ENCODE data around the gene PLA2G2D.

The PLA2G2D gene

GRCh38 chr1:20083178-20083944, 36.0 kb downstream of the PLA2G2D start:
- H3K79me2 ChIP-seq (ENCODE audit: insufficient read depth, low read length): no peaks in the 10 kb centered on the region
- H3K27ac ChIP-seq (ENCODE audit: low read depth, low read length): no peak overlapping the region
- no peaks in the 10 kb centered on the region for H3K27me3 ChIP-seq (ENCODE audit: low read length)
- no peaks in the 10 kb centered on the region for H4K20me1 ChIP-seq (ENCODE audit: low read depth, low read length)
- H3K4me3 ChIP-seq (ENCODE audit: insufficient read depth, low read length, poor library complexity, severe bottlenecking): no peak overlapping the region
- H3K4me2 ChIP-seq (ENCODE audit: low read depth, low read length, poor library complexity, severe bottlenecking): no peak overlapping the region
- H2AFZ ChIP-seq (ENCODE audit: low read depth, low read length, severe bottlenecking): no peak overlapping the region
- H3F3A ChIP-seq (ENCODE audit: insufficient read depth): no peaks in the 10 kb centered on the region
- no peaks in the 10 kb centered on the region for H3K9me2 ChIP-seq (replicated peaks; ENCODE audit: insufficient read depth, low read length)
- no peaks in the 10 kb centered on the region for H3K9me3 ChIP-seq (ENCODE audit: insufficient read depth, low read length)
- TF ChIP-seq EZH2phosphoT487 (conservative IDR thresholded peaks at IDR 0.05; ENCODE audit: low read length): no peak
- TF ChIP-seq CTCF (IDR thresholded peaks at IDR 0.05; ENCODE audit: insufficient read depth, low read length, poor library complexity, severe bottlenecking): no peak
- no peaks in the 10 kb centered on the region for H3K36me3 ChIP-seq (ENCODE audit: low read length)
- H3K9ac ChIP-seq (ENCODE audit: low read length): no peak overlapping the region

- no peak overlapping the region for H3K4me3 ChIP-seq (ENCODE audit: insufficient read depth, low read length, poor library complexity, severe bottlenecking)
- H3K27ac ChIP-seq (ENCODE audit: low read depth, low read length): no peak overlapping the region
- no peak overlapping the region for H3K4me2 ChIP-seq (ENCODE audit: low read depth, low read length, poor library complexity, severe bottlenecking)
- no peaks in the 10 kb centered on the region for H4K20me1 ChIP-seq (ENCODE audit: low read depth, low read length)
- no peaks in the 10 kb centered on the region for H3K36me3 ChIP-seq (ENCODE audit: low read length)
- no peaks in the 10 kb centered on the region for H3K9me2 ChIP-seq (replicated peaks; ENCODE audit: insufficient read depth, low read length)
- H3F3A ChIP-seq (ENCODE audit: insufficient read depth): no peaks in the 10 kb centered on the region
- no peak overlapping the region for H3K9ac ChIP-seq (ENCODE audit: low read length)
- TF ChIP-seq CTCF (IDR thresholded peaks at IDR 0.05; ENCODE audit: insufficient read depth, low read length, poor library complexity, severe bottlenecking): no peak
- TF ChIP-seq EZH2phosphoT487 (conservative IDR thresholded peaks at IDR 0.05; ENCODE audit: low read length): no peak
- H3K9me3 ChIP-seq (ENCODE audit: insufficient read depth, low read length): no peaks in the 10 kb centered on the region
- H3K79me2 ChIP-seq (ENCODE audit: insufficient read depth, low read length): no peaks in the 10 kb centered on the region
- no peaks in the 10 kb centered on the region for H3K27me3 ChIP-seq (ENCODE audit: low read length)
- no peak overlapping the region for H2AFZ ChIP-seq (ENCODE audit: low read depth, low read length, severe bottlenecking)
These were observed 36.6 kb downstream of the PLA2G2D start for GRCh38 chr1:20082772-20083171.

- H3K4me3 ChIP-seq (ENCODE audit: insufficient read depth, low read length, poor library complexity, severe bottlenecking): no peak overlapping the region
- H3K27me3 ChIP-seq (ENCODE audit: low read length): no peaks in the 10 kb centered on the region
- H2AFZ ChIP-seq (ENCODE audit: low read depth, low read length, severe bottlenecking): no peak overlapping the region
These were observed 38.0 kb downstream of the PLA2G2D start for GRCh38 chr1:20081353-20081810.

More at GRCh38 chr1:20081353-20081810, 38.0 kb downstream of the PLA2G2D start:
- Histone ChIP-seq H3K9me2 (replicated peaks; ENCODE audit: insufficient read depth, low read length) (no peaks in the 10 kb centered on the region), H3K9ac (ENCODE audit: low read length) (no peak overlapping the region), H3K9me3 (ENCODE audit: insufficient read depth, low read length) (no peaks in the 10 kb centered on the region), H3K36me3 (ENCODE audit: low read length) (no peaks in the 10 kb centered on the region), H3K27ac (ENCODE audit: low read depth, low read length) (no peak overlapping the region), H4K20me1 (ENCODE audit: low read depth, low read length) (no peaks in the 10 kb centered on the region), H3K4me2 (ENCODE audit: low read depth, low read length, poor library complexity, severe bottlenecking) (no peak overlapping the region), H3K79me2 (ENCODE audit: insufficient read depth, low read length) (no peaks in the 10 kb centered on the region), H3F3A (ENCODE audit: insufficient read depth) (no peaks in the 10 kb centered on the region)
- TF ChIP-seq EZH2phosphoT487 (conservative IDR thresholded peaks at IDR 0.05; ENCODE audit: low read length) (no peak), CTCF (IDR thresholded peaks at IDR 0.05; ENCODE audit: insufficient read depth, low read length, poor library complexity, severe bottlenecking) (no peak)

All from SU-DHL-6 (cell line).